Measurements from ENCODE around the gene CITED4.
A peak's percentile ranks its signal among the peaks of the same experiment; 100 is the strongest.
"Not testable (repeated sequence)": the region's sequence is repeated elsewhere in the genome, so short reads cannot be mapped to it uniquely, and the experiment has no call there.

The CITED4 gene

GRCh38 chr1:40862008-40862863 is at the start of gene CITED4:
Gene CITED4 (minus strand): TSS chr1:40862363. CDS start chr1:40862127, 236 bp downstream.
- DNase-seq: peak; percentile 59

GRCh38 chr1:40911105-40911504 is 48.9 kb upstream of the CITED4 start:
- DNase-seq: no peak

- DNase-seq: no peak
These were observed 47.1 kb upstream of the CITED4 start for GRCh38 chr1:40909281-40909680.

GRCh38 chr1:40908350-40908749 is 46.2 kb upstream of the CITED4 start:
- DNase-seq: no peak

- no peak for DNase-seq
These were observed 45.7 kb upstream of the CITED4 start for GRCh38 chr1:40907899-40908298.

GRCh38 chr1:40906781-40907400 is 44.7 kb upstream of the CITED4 start:
- no peak for DNase-seq

- DNase-seq: no peak
These were observed 42.9 kb upstream of the CITED4 start for GRCh38 chr1:40905061-40905460.

- no peak for DNase-seq
These were observed 40.9 kb upstream of the CITED4 start for GRCh38 chr1:40903106-40903505.

GRCh38 chr1:40901886-40902852 is 40.0 kb upstream of the CITED4 start:
- no peak for DNase-seq

- no peak for DNase-seq
These were observed 37.2 kb upstream of the CITED4 start for GRCh38 chr1:40899230-40899870.

- DNase-seq: no peak
These were observed 36.3 kb upstream of the CITED4 start for GRCh38 chr1:40898431-40898901.

- DNase-seq: no peak
These were observed 35.4 kb upstream of the CITED4 start for GRCh38 chr1:40897513-40897912.

GRCh38 chr1:40896482-40896881 is 34.3 kb upstream of the CITED4 start:
- DNase-seq: no peak

- no peak for DNase-seq
These were observed 33.4 kb upstream of the CITED4 start for GRCh38 chr1:40895601-40896000.

- DNase-seq: not testable (repeated sequence)
These were observed 32.7 kb upstream of the CITED4 start for GRCh38 chr1:40894858-40895257.

GRCh38 chr1:40894455-40894854 is 32.3 kb upstream of the CITED4 start:
- DNase-seq: no peak

- DNase-seq: no peak
These were observed 31.8 kb upstream of the CITED4 start for GRCh38 chr1:40893946-40894345.

- DNase-seq: no peak
These were observed 30.2 kb upstream of the CITED4 start for GRCh38 chr1:40892354-40892753.

GRCh38 chr1:40890771-40891170 is 28.6 kb upstream of the CITED4 start:
- no peak for DNase-seq

GRCh38 chr1:40887652-40888051 is 25.5 kb upstream of the CITED4 start:
- no peak for DNase-seq

GRCh38 chr1:40887012-40887378 is 24.8 kb upstream of the CITED4 start:
- no peak for DNase-seq

- no peak for DNase-seq
These were observed 24.3 kb upstream of the CITED4 start for GRCh38 chr1:40886318-40887011.

Data from NCI-H1694 (cell line).